Naive thymus-derived CD8-positive, alpha-beta T cell (primary cell): Measurements from ENCODE around the gene SCYGR1. TPM values are rescaled to one million over a fixed set of nuclear protein-coding genes. Genes with fewer than 3 reads are reported as not detected.
"Not testable (repeated sequence)": the region's sequence is repeated elsewhere in the genome, so short reads cannot be mapped to it uniquely, and the experiment has no call there.

Experiments used
- ATAC-seq, 2 donors: fragments of 150-1000 bp; cut with Tn5 transposase in 1 of 2; sonication (Bioruptor Pico), chemical (Tn5 transposase) in 1 of 2; 1 replicate in 1 of 2; 2 replicates in 1 of 2; pipeline ENCODE4 v1.10.0; 2021; ENCODE audit warnings: mild to moderate bottlenecking in 2 of 2, moderate library complexity in 2 of 2
- POLR2A ChIA-PET: fragments of 350-600 bp; sonication (Branson Sonifier 250); formaldehyde crosslinking; loops from one replicate; lab custom pipeline; 2021; ENCODE audit warnings: antibody characterized with exemption; lab: Charles Lee
- DNase-seq, 10 donors: peaks; one replicate each; pipeline versions ENCODE4 v3.0.0 to v3.0.0-alpha.2; 2020 to 2022
- H3K27ac Mint-ChIP-seq, 10 donors: one replicate each; pipeline ENCODE4 v1.8.0; 2020 to 2022; ENCODE audit warnings: mild to moderate bottlenecking in 10 of 10, mixed read lengths in 10 of 10, moderate library complexity in 4 of 10, inconsistent platforms in 1 of 10
- H3K27me3 Mint-ChIP-seq, 5 donors: one replicate each; pipeline ENCODE4 v1.8.0; 2021 to 2022; ENCODE audit warnings: mixed read lengths in 5 of 5
- H3K36me3 Mint-ChIP-seq, 3 donors: one replicate each; pipeline ENCODE4 v1.8.0; 2020 to 2022; ENCODE audit warnings: mixed read lengths in 3 of 3, mild to moderate bottlenecking in 2 of 3, inconsistent platforms in 1 of 3
- H3K4me1 Mint-ChIP-seq, 4 donors: one replicate each; pipeline ENCODE4 v1.8.0; 2021 to 2022; ENCODE audit warnings: mixed read lengths in 4 of 4
- H3K4me3 Mint-ChIP-seq, 10 donors: one replicate each; pipeline ENCODE4 v1.8.0; 2020 to 2022; ENCODE audit warnings: mild to moderate bottlenecking in 10 of 10, mixed read lengths in 10 of 10, moderate library complexity in 6 of 10, inconsistent platforms in 1 of 10
- H3K9me3 Mint-ChIP-seq, 9 donors: one replicate each; pipeline ENCODE4 v1.8.0; 2020 to 2022; ENCODE audit warnings: mixed read lengths in 9 of 9, mild to moderate bottlenecking in 3 of 9, inconsistent platforms in 1 of 9, moderate library complexity in 1 of 9
- polyA plus RNA-seq, 3 donors: library from polyadenylated mRNA; unstranded; fragments of 300-500 nt; fragmentation: Illumina TruSeq; gene quantifications; one replicate each; pipeline ENCODE4 v1.2.3, GENCODE V29; 2021
- total RNA-seq, 8 experiments: library from RNA in 2 of 8; stranded (reverse) in 2 of 8; gene quantifications; one replicate each; pipeline ENCODE4 v1.2.3 and lab custom pipeline; 2021 to 2026

Gene SCYGR1, protein sequence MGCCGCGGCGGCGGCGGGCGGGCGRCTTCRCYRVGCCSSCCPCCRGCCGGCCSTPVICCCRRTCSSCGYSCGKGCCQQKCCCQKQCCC
- not detected for total RNA-seq
- polyA plus RNA-seq, result not detected
- total RNA-seq (lab: John Stamatoyannopoulos, UW), result 0 reads per million in 6 experiments

DNA sequence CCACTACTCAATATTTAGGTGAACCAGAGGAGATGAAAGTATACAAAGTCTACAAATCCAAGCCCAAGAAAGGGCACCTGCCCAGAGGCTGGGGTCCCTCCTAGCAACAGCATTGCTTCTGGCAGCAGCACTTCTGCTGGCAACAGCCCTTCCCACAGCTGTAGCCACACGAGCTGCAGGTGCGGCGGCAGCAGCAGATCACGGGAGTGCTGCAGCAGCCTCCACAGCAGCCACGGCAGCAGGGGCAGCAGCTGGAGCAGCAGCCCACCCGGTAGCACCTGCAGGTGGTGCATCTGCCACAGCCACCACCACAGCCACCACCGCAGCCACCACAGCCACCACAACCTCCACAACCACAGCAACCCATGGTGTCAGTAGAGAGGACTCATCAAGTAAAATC is at the start of gene SCYGR1:
Gene SCYGR1 (minus strand): TSS at position 367 of the 400 bp plus-strand sequence. CDS start 0 bp downstream, at position 367.
- not testable (repeated sequence) for ATAC-seq, H3K36me3 Mint-ChIP-seq
- peak within 1 kb of the TSS in 2 of 10 donors; percentile 14 to 40 for H3K27ac Mint-ChIP-seq

DNA sequence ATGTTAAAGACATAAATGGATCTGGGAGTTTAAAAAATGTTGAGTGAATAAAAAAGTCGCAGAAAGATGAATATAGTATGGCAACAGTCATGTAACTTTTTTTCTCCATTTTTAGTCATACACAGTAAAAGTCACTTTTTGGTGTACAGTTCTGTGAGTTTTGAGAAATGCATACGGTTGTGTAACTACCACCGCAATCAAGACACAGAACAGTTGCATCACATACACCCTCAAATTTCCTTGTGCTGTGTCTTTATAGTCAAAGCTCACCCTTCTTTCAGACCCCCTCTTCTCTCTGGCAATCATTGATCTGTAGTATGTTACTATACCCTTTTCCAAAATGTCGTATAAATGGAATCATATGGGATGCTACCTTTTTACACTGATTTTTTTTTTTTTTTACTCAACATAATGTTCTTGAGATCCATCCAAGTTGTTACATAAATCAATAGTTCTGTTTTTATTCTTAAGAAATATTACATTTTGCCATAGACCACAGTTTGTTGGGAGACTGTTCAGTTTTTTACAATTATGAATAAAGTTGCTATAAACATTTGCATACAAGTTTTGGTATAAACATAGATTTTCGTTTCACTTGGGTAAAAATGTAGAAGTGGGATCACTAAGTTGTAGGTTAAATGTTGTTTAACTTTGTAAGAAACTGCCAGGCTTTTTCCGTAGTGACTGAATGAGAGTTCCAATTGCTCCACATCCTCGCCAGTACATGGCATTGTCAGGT is 48.9 kb upstream of the SCYGR1 start:
- ATAC-seq, result no peak
- no peak overlapping the region for H3K4me3 Mint-ChIP-seq
- H3K27ac Mint-ChIP-seq, result no peak overlapping the region
- no peaks in the 10 kb centered on the region for H3K4me1 Mint-ChIP-seq
- POLR2A ChIA-PET, result no interaction called here
- peaks cover 0 to 14% (median 11%) of the 10 kb centered on the region in 3 donors for H3K36me3 Mint-ChIP-seq
- no peak for DNase-seq
- no peaks in the 10 kb centered on the region for H3K27me3 Mint-ChIP-seq
- H3K9me3 Mint-ChIP-seq, result peaks cover 9 to 25% (median 15%) of the 10 kb centered on the region in 9 donors

More for the DNA sequence above, at the start of gene SCYGR1:
- POLR2A ChIA-PET, H3K27me3 Mint-ChIP-seq, DNase-seq, H3K4me3 Mint-ChIP-seq, H3K9me3 Mint-ChIP-seq: not testable (repeated sequence)
- peaks cover 0 to 12% (median 7%) of the 10 kb centered on the region in 4 donors for H3K4me1 Mint-ChIP-seq

DNA sequence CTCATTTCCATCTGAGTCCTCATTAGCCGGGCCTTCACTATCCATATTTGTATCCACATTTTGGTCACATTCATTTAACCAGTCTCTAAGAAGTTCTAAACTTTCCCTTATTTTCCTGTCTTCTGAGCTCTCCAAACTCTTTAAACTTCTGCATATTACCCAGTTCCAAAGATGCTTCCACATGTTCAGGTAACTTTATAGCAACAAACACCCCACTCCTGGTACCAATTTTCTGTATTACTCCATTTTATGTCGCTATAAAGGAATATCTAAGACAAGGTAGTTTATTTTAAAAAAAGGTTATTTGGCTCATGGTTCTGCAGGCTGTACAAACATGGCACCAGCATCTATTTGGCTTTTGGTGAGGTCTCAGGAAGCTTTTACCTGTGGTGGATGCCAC is 45.4 kb upstream of the SCYGR1 start:
- Mint-ChIP-seq H3K4me3 (no peak overlapping the region), H3K4me1 (no peaks in the 10 kb centered on the region), H3K9me3 (peaks cover 9 to 32% (median 15%) of the 10 kb centered on the region in 9 donors), H3K36me3 (peaks cover 0 to 14% (median 11%) of the 10 kb centered on the region in 3 donors), H3K27me3 (peaks cover 0 to 4% (median 0%) of the 10 kb centered on the region in 5 donors), H3K27ac (no peak overlapping the region)
- DNase-seq (no peak), ATAC-seq (no peak)
- POLR2A ChIA-PET, result interaction anchor here (0.7 kb wide), 1 partner anchor 54 kb away, joined by 3 read pairs; no protein-coding TSS in a partner anchor

DNA sequence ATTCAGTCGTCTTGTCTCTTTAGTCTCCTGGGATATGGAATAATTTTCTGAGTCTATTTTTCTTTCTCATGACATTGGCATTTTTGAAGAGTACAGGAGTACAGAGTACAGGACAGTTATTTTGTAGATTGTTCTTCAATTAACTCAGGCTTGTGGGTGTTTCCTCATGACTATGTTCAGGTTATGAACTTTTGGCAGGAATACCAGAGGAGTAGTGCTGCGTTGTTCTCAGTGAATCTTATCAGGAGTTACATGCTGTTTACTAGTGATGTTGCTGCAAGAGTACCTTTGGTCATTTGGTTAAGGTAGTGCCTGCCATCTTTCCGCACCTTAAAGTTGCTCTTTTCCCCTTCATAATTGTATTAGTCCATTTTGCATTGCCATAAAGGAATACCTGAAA is 42.9 kb upstream of the SCYGR1 start:
- no peaks in the 10 kb centered on the region for H3K4me1 Mint-ChIP-seq
- ATAC-seq (no peak), DNase-seq (no peak)
- POLR2A ChIA-PET, result no interaction called here
- H3K36me3 Mint-ChIP-seq, result peaks cover 0 to 14% (median 11%) of the 10 kb centered on the region in 3 donors
- no peak overlapping the region for H3K4me3 Mint-ChIP-seq
- H3K27ac Mint-ChIP-seq, result no peak overlapping the region
- peaks cover 0 to 4% (median 0%) of the 10 kb centered on the region in 5 donors for H3K27me3 Mint-ChIP-seq
- peaks cover 9 to 32% (median 15%) of the 10 kb centered on the region in 9 donors for H3K9me3 Mint-ChIP-seq

DNA sequence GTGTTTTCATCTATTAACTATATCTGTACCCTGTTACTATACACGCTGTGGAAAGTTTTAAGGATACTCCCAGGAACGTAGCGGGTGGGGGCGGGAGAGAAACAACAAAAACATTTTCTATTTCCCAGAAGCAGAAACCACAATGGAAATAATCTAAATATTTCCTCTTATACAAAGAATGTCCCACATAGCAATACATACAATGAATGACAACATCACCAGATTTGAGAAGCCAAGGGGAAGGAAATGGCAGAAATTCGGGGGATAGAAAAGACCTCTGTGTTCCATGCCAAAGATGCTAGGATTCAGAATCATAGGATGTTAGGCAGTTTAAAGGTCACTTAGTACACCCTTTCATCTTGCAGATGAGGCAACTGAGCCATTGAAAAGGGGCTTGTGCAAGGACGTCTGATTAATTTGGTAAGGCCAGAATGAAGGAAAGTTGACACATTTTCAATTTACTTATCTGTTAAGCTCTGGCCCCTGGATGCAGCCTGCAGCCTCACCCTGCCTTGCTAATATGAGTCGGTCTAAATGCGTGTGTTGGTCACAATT is 41.1 kb upstream of the SCYGR1 start:
- Mint-ChIP-seq H3K36me3 (peaks cover 0 to 14% (median 11%) of the 10 kb centered on the region in 3 donors), H3K27ac (no peak overlapping the region), H3K27me3 (peaks cover 0 to 4% (median 0%) of the 10 kb centered on the region in 5 donors), H3K4me3 (no peak overlapping the region), H3K4me1 (no peaks in the 10 kb centered on the region), H3K9me3 (peaks cover 9 to 21% (median 12%) of the 10 kb centered on the region in 9 donors)
- ATAC-seq, result no peak
- DNase-seq, result no peak
- POLR2A ChIA-PET, result interaction anchor here (0.7 kb wide), 1 partner anchor 40 kb away, joined by 3 read pairs; no protein-coding TSS in a partner anchor

DNA sequence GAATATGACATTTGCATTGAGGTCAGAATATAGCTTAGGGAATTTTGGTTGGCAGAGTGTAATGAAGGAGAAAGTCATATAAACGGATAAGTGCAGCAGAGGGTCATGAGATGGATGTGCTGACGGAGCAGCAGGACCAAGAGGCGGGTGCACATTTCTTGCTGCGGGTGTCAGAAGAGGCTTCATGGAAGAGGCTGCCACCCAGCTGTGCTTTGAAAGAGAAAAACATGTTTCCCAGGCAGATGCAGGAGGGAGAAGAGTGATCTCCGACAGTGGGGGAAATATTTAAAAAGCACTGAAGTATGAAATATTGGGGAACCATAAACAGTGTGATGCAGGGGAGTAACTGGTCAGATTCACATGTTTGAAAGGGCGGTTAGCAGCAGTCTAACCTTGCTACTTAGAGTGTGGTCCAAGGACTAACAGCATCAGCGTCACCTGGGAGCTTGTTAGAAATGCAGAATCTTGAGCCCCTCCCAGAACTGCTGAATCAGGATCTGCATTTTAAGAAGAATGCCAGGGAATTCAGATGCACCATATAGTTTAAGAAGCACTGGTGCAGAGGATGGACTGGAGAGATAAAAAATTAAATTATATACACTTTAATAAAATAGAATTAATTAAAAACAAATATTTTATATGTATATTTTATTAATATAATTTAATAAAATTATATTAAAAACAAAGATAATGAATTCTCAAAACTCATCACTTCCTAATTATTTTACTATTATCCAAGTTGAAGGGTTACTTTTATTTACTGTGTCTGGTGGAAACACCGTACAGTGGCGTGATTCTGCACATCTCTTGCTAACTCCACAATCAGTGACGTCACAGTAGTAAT is 36.1 kb upstream of the SCYGR1 start:
- no peaks in the 10 kb centered on the region for H3K27me3 Mint-ChIP-seq
- H3K27ac Mint-ChIP-seq, result no peak overlapping the region
- no peaks in the 10 kb centered on the region for H3K9me3 Mint-ChIP-seq
- H3K4me3 Mint-ChIP-seq, result no peak overlapping the region
- POLR2A ChIA-PET, result no interaction called here
- peaks cover 0 to 2% (median 0%) of the 10 kb centered on the region in 4 donors for H3K4me1 Mint-ChIP-seq
- ATAC-seq (no peak), DNase-seq (no peak)
- H3K36me3 Mint-ChIP-seq, result no peaks in the 10 kb centered on the region

DNA sequence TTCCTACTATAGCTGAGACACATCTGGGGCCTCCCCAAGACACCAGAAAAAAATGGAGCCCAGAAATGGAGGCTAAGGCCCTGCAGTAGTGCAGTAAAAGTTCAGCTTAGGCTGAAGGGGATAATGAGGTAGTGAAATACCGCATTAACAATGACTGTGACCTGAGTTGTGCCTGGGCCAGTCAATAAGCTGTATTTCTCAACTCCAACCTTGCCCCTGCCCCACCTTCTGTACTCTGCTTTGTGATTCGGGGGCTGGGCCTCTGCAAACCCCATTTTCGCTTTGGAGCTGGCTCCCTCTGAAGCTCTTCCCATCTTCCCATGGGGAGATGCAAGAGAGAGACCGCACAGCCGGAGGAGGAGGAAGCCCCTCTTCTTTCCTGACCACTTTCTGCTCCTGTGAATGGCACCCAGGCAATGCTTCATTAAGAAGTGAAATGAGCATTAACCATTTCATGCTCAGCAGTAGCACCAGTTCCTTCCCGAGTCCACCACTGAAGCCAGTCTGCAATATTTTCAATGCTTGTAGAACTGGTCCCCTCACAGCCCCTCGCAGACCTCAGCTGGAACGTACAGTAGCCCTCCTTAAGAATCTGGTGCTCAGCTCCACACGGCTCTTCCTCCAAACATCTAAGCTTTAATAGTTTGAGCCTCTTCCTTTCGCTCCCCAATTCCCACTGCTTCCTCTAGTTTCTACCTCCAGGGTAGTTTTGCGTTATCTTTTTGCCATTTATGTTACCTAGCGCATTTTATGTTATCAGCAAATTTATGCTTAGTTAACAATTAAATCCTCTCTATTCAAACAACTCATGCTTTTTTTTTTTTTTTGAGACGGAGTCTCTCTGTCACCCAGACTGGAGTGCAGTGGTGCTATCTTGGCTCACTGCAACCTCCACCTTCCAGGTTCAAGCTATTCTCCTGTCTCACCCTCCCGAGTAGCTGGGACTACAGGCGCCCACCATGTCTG is 32.6 kb upstream of the SCYGR1 start:
- POLR2A ChIA-PET, result no interaction called here
- no peak for DNase-seq
- Mint-ChIP-seq H3K4me1 (peaks cover 0 to 11% (median 6%) of the 10 kb centered on the region in 4 donors), H3K36me3 (no peaks in the 10 kb centered on the region), H3K27me3 (no peaks in the 10 kb centered on the region), H3K27ac (peak overlapping the region in 2 of 10 donors; percentile 47 to 53), H3K4me3 (no peak overlapping the region), H3K9me3 (no peaks in the 10 kb centered on the region)
- ATAC-seq, result no peak

DNA sequence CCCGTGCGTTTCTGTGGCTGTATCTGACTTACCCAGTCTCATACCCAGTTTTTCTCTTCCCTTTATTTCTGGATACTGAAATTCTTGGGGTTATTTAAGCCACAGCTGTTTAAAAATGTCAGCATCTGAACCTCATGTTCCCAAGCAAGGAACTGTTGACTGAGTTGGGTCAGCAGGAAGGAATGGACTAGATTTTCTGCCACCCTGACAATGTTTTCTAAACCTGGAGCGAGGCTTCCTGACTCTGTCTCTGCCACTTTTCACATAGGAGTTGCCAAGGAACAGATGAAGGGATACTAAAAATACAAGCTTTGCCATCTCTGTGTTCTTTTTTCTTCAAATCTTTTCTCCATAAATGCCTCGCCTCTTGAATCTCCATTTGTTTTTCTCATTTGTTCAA is 29.0 kb upstream of the SCYGR1 start:
- H3K27ac Mint-ChIP-seq, result peak overlapping the region in 3 of 10 donors; percentile 6 to 28 (median 14)
- POLR2A ChIA-PET, result no interaction called here

DNA sequence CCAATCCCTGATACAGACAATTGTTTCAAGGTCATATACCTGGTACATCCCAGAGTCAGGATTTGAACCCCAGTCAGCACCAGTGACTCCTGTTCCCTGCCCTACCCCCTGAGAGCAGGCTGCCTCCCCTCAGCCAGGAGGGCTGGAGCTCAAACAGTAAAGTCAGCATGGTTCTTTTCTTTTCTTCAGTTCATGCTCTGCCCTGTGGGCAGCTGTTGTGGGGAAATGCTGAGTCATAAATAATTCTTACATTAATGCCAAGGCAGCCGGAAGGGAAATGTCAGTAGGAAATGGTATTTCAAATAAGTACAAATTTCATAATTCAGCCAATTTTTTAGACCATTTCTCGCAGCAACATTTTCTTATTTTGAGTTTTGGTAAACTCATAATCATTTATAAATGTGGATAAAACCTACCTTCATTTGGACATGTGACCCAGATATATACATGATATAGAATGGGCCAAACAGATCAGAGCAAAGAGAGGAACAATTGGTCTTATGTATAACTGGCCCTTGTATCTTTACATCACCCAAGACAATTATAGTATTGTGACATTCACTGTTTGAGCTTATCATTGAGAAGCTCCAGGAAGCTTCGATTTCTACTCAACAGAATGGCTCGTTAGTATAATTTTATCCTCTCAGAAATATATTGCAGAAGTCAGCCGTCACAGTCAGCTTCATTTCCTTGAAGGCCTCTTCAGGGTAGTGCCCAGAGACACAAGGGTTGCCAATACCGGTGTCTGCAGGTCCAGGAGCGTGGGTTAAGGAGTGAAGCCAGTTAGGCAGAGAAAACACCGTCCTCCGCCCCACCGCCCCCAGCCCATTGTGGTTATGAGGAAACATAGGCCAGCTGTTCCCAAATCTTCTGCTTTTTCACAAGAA is 28.0 kb upstream of the SCYGR1 start:
- no peaks in the 10 kb centered on the region for H3K27me3 Mint-ChIP-seq

More for the DNA sequence above, 29.0 kb upstream of the SCYGR1 start:
- no peaks in the 10 kb centered on the region for H3K27me3 Mint-ChIP-seq
- H3K4me3 Mint-ChIP-seq, result no peak overlapping the region
- no peaks in the 10 kb centered on the region for H3K9me3 Mint-ChIP-seq
- H3K36me3 Mint-ChIP-seq, result no peaks in the 10 kb centered on the region
- peaks cover 6 to 20% (median 11%) of the 10 kb centered on the region in 4 donors for H3K4me1 Mint-ChIP-seq
- DNase-seq (no peak), ATAC-seq (no peak)

DNA sequence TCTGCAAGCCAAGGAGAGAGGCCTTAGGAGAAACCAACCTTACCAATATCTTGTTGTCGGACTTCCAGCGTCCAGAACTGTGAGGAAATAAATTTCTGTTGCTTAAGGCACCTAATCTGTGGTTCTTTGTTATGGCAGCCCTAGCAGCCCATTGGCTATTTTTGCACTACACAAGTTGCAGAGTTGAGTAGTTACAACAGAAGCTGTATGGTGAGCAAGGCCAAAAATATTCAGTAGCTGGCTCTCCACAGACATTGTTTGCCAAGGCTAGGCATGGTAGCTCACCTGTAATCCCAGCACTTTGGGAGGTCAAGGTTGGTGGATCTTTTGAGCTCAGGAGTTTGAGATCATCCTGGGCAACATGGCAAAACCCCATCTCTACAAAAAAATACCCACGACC is 27.1 kb upstream of the SCYGR1 start:
- H3K27ac Mint-ChIP-seq, result peak overlapping the region in 1 of 10 donors; percentile 84
- H3K9me3 Mint-ChIP-seq, result no peaks in the 10 kb centered on the region
- DNase-seq (no peak), ATAC-seq (no peak)
- POLR2A ChIA-PET, result interaction anchor here (1.2 kb wide), 1 partner anchor 24 kb away, joined by 3 read pairs; no protein-coding TSS in a partner anchor
- no peaks in the 10 kb centered on the region for H3K27me3 Mint-ChIP-seq
- no peak overlapping the region for H3K4me3 Mint-ChIP-seq
- H3K36me3 Mint-ChIP-seq, result no peaks in the 10 kb centered on the region
- peaks cover 10 to 31% (median 22%) of the 10 kb centered on the region in 4 donors for H3K4me1 Mint-ChIP-seq

More for the DNA sequence above, 28.0 kb upstream of the SCYGR1 start:
- POLR2A ChIA-PET, result interaction anchor here (0.7 to 1.2 kb wide), 2 partner anchors 23 to 131 kb away, joined by 3 read pairs; no protein-coding TSS in a partner anchor
- Mint-ChIP-seq H3K4me1 (peaks cover 10 to 29% (median 20%) of the 10 kb centered on the region in 4 donors), H3K36me3 (no peaks in the 10 kb centered on the region), H3K9me3 (no peaks in the 10 kb centered on the region), H3K4me3 (no peak overlapping the region), H3K27ac (peak overlapping the region in 5 of 10 donors; percentile 2 to 84 (median 24))
- ATAC-seq (no peak), DNase-seq (no peak)

DNA sequence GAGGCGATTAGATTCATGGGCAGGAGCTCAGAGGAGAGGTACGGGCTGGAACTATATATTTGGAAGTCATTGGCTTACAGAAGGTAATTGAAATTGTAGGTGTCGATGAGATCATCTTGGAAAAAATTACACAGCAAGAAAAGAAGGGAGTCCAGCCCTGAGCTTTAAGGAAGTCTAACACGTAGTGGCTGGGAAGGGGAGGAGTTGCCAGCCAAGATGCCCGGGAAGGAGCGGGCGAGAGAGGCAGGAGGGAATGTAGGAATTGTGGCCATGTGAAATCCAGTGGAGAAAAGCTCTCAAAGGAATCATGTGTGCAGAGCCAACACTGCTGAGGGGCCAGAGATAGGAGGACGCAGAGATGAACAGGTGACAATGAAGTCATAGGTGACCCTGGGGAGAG is 25.6 kb upstream of the SCYGR1 start:
- POLR2A ChIA-PET, result no interaction called here
- no peak for ATAC-seq
- Mint-ChIP-seq H3K4me3 (no peak overlapping the region), H3K27me3 (no peaks in the 10 kb centered on the region), H3K9me3 (no peaks in the 10 kb centered on the region), H3K27ac (no peak overlapping the region), H3K4me1 (peaks cover 10 to 31% (median 22%) of the 10 kb centered on the region in 4 donors), H3K36me3 (no peaks in the 10 kb centered on the region)
- DNase-seq, result no peak
